SKM-1 (cell line): Measurements from ENCODE around the gene FBXW8.

Experiments
- DNase-seq: peaks from one replicate; lab custom pipeline; 2025; ENCODE audit not compliant: unreplicated experiment; lab: John Stamatoyannopoulos, UW

The FBXW8 gene, protein sequence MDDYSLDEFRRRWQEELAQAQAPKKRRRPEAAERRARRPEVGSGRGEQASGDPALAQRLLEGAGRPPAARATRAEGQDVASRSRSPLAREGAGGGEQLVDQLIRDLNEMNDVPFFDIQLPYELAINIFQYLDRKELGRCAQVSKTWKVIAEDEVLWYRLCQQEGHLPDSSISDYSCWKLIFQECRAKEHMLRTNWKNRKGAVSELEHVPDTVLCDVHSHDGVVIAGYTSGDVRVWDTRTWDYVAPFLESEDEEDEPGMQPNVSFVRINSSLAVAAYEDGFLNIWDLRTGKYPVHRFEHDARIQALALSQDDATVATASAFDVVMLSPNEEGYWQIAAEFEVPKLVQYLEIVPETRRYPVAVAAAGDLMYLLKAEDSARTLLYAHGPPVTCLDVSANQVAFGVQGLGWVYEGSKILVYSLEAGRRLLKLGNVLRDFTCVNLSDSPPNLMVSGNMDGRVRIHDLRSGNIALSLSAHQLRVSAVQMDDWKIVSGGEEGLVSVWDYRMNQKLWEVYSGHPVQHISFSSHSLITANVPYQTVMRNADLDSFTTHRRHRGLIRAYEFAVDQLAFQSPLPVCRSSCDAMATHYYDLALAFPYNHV

DNA sequence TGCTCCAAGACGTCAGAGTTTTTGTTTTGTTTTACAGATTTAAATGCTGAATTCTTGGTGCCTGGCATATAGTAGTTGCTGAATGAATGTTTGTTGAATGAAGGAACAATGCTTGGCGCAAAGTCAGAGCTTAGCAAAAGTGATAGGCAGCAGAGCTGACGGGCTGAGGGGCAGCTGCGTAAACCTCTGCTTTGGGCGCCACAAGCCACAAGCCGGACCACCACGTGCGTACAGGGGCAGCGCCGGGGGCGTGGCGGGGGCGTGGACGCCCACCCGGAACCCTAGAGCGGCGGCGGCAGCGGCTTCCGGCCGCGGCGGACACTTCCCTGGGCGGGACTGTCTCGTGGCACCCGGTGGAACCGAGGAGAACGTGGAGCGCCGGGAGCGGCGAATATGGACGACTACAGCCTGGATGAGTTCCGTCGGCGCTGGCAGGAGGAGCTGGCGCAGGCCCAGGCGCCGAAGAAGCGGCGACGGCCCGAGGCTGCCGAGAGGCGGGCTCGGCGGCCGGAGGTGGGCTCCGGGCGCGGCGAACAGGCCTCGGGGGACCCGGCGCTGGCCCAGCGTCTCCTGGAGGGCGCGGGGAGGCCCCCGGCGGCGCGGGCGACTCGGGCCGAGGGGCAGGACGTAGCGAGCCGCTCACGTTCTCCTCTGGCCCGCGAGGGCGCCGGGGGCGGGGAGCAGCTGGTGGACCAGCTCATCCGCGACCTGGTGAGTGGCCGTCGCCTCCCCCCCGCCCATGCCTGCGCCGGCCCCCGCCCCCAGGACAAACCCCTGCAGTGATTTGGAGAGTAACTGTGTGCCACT is at the start of gene FBXW8:
FBXW8 (plus strand) TSS at position 306 of the 807 bp plus-strand sequence; CDS start at position 394, 88 bp downstream.
- DNase-seq: no peak

DNA sequence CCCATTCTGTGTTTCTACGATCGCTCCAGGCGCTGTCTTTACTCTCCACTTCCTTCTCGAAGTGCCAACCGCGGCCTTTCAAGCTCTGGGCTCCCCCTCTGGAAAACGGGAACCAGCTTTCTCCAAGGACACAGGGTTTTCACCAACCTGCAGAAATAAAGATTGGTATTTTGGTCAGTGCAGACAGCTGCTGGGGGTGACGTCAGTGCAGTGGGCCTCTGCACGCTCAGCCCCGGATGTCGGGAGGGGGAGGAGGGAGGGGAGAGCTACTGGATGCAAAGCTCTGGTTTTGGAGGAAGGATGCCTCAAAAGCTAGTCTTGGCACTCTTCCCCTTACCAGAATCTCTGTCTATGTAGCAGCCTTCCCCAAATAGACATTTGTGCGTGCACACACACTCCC is 49.4 kb upstream of the FBXW8 start:
- DNase-seq: no peak

DNA sequence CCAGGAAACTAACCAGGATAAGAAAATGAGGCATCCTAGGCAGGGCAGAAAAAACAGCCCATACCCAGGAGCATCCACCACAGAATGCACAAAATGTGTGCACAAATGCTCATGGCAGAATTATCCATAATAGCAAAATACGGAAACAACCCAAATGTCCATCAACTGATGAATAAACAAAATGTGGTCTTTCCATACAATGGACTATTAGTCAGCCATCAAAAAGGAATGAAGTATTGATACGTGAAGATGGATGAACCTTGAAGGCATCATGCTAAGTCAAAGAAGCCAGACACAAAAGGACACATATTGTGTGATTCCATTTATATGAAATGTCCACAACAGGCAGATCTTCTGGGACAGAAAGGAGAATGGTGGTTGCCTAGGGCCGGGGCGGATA is 48.6 kb upstream of the FBXW8 start:
- no peak for DNase-seq

DNA sequence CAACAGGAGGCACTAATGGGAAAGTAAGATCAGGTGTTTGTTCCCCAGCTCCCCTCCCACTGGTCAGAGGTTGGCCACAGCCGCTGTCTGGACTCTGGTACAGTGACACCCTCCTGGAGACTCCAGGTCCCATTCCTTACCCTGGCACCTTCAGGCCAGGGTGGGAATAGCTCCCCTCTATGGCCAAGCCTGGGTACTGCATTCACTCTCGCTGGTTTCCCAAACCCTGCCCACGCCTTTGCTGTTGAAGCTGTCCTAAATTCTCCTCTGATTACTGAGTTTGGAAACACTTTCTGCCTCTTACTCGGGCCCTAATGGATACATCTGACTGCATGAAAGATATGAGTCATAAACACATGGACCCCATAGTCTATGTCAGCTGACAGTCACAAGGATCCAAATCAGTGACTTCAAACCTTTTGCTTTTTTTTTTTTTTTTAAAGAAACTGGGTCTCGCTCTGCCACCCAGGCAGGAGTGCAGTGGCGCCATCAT is 47.4 kb upstream of the FBXW8 start:
- DNase-seq: no peak

DNA sequence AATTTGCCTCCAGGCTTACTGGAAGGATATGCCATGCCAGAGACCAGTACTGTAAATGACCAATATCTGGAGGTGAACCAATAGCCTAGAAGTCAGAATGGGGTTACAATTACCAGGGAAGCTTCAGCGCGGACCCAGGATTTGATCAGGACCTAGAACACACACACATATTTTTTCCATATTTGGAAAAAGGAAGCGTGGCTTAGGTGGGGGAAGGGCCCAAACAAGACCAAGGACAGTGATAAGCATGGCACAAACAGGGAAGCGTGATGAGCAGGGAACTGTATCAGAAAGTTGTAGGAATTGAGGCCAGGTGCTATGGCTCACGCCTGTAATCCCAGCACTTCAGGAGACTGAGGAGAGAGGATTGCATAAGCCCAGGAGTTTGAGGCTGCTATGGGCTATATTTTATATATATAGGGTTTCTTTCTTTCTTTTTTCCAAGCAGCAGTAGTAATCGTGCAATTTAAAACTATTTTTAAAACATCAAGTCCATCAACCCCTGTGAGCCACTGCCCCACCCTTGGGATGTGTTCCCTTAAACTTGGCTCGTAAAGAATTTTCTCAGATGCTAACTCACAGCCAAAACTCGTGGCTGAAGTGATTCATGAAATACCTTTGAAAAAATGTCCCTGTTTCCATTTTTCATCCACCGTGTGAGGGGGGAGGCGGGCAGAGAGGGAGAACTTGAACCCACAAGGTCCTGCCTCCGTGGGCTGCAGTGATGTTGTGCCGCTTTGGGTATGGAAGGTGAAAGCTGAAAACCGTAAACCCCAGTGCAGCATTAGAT is 46.2 kb upstream of the FBXW8 start:
- no peak for DNase-seq

DNA sequence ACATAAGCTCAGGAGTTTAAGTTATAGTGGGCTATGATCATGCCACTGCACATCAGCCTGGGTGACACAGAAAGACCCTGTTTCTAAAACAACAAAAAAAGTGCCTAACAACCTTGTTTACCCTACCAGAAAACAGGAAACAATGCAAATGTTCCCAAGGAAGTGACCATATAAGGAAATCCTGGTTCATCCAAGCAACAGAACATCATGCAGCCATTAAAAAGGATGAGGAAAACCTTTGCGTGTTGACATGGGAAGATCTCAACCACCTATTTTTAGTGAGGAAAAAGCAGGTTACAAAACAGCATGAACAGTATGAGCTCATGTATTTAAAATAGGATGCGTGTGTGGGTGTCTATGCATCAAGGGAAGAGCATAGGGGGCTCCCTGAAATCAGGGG is 43.2 kb upstream of the FBXW8 start:
- DNase-seq: no peak

DNA sequence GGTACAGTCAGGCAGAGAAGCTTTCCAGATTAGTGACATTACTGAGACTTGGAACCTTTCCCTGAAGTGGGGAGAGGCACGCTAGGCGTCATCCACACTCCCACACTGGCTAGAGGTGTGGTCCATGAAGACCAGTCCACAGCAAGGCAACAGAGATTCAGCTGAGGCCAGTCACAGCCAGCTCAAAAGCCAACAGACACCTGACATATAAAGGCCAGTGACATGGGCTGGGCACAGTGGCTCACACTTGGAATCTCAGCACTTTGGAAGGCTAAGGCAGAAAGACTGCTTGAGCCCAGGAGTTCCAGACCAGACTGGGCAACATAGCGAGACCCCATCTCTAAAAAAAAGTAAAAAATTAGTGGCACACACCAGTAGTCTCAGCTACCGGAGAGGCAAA is 40.4 kb upstream of the FBXW8 start:
- no peak for DNase-seq

DNA sequence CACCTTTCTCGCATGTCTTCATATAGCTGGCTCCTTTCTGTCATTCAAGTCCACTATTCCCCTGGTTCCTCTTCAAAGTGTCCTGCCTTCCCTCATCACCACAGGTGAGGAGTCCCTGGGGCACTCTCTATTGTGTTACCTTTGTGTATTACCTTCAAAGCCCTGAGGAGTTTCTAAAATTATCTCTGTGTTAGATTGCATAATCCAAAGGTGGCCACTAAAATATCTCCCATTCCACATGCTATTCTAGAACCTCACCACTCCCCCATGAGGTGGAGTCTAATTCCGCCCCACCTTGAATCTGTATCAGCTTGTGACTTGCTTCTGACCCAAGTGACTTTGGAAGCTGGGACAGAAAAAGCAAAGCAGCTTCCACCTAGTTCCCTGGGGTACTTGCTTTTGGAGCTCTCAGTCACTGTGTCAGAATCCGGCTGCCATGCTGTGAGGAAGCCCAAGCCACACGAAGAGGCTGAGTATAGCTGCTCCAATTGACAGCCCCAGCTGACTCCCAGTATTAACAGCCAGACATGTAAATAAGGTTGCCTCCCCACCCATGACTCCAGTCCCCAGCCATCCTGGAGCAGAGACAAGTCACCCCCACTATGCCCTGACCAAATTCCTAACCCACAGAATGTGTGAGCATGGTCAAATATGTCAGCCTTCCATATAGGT is 36.3 kb upstream of the FBXW8 start:
- no peak for DNase-seq

DNA sequence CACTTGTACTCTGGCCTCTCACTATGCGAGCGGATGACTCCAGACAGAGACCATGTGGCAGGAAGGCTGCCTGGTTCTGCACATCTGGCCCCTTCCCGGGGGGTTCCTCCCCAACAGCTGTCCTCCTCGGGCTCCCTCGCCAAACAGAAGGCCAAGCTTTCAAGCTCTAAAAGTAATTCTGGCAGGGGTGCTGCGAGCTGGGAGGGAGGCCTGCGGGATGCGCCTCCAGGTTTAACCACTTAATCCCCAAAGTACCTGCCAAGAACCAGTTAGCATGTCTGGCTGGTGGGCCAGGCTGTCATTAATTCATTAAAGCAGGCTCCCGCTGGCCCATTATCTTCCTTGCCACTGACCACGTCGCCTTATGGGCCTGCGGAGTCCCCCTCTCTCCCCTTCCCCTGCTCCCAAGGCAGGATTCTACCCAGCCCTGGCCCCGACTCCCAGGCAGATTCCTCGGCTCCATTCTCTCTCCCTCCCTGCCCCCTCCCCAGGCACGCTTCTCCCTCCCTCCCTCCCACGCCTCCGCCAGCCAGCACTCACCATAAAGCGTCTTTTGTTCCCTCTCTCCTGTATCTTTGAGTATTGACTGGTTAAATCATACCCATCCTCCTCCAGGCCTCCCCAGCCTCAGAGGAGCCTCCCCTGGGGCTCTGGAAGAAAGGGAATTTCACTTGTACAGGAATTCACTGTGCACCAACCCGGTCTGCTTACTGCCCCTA is 34.4 kb upstream of the FBXW8 start:
- DNase-seq: no peak

DNA sequence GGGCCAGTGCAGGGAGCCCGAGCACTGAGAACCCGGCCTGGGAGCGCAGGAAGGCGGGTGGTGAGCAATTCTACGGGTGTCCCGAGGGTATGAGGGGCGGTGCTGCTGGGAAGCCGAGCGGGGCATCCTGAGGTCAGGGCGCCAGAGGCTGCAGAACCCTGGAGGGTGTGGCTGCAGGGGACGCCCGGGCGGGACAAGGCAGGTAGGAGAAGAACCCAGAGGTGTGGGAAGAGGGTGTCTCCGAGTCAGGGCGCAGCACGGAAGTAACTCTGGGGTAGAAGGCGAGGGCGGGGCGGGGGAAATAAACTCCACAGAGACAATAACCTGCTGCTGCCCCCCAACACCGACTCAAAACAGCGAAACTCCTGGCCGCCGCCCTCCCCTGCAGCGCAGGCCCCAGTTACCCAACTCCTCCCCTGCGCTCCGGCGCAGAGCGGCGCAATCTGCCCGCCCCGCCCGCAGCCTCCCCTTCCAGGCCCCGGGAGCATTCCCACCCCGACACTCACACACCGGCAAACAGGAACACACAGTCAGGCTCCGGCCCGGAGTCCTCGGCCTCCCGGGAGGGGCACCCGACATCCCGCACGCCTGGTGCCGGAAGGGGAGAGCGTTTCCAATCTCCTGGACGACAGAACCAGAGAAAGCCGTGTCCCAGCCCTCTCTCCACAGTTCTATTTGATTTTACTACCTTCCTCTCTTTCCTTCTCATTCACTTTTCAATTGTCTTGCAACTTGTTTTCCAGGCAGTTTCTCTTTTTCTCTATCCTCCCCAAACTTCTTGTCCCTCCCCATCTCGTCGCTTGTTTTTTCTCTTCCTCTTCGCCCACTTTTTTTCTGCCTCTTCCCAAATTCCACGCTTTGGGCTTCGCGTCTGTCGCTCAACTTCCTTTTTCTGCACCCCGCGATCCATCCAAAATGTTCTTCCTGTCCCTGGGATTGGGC is 31.9 kb upstream of the FBXW8 start:
- DNase-seq: no peak

DNA sequence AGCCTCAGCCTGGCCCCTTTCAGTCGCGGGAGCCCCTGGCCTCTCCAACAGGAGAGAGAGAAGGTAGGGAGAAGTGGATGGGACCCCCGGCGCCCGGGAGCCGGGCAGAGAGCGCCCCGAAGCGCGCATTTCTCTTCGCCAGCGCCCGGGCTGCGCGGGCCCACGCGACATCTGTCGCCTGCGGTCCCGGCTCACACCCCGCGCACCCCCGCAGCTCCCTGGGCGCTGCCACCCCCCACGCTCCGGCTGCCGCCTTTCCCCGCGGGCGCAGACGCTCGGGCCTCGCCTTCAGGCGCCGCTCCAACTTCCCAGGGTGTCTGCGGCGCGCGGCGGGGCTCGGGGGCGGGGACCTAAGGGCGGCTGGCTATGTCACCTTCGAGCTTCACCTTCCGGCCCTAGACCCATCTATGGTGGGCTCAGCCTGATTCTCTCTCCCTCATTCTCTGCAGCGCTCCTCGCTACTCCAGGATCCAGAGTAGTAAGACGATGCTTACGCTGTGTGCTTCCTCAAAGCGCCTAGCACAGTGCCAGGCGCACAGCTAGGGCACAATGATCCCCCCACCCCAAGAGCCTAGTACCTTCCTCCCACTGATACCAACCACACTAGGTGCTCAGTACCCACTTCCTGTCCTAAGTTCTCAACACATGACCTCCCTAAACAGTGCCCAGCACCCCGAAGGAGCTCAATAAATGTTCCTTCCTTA is 31.1 kb upstream of the FBXW8 start:
- DNase-seq: no peak

DNA sequence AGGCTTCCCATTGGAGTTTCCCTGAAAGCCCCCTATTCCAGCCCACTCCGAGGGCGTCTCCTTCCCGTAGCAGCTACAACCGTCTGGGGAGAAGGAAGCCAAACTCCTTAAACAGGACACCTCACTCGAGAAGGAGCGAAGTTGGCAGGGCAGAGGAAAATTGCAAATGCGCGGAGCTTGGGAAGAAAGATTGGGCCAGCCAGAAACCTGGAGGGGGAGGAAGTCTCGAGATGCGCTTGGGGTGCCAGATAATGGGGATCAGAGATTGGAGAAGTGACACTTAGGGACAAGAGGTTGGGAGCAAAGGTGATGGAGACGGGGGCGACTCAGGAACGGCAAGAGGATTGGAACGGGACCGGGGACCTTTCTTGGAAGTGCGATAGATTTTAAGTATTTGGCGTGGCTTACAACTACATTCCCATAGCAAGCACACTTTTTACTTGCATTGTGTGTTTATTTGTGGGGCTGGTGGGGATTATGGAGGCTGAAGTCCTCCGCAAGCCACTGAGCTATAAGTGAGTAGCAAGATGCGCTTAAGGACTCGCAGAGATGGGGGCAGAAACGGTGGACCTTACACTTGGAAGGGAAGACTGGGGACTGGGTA is 30.4 kb upstream of the FBXW8 start:
- DNase-seq: no peak

DNA sequence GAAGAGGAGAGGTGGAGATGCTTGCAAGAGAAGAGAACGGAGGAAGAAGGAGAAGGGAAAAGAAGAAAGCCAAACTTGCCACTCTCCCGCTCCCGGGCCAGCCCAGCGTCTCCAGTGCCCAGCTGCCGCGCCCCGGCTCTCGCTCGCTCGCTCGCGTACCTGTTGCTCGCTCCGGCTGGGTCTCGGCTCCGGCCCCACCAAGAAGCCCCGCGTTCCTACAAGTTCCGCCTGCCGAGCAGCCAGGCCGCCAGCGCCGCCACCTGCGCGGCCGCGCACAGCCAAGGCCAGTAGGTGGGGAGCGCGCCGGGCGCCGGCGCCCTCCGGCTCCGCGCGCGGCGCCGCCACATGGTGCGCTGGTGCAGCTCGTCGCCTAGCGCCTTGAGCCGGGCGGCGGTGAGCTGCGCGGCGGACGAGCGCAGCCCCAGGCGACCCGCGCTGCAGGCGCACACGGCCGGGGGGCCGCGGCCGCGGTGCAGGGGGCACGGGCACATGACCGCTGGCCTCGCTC is 29.9 kb upstream of the FBXW8 start:
- DNase-seq: no peak

DNA sequence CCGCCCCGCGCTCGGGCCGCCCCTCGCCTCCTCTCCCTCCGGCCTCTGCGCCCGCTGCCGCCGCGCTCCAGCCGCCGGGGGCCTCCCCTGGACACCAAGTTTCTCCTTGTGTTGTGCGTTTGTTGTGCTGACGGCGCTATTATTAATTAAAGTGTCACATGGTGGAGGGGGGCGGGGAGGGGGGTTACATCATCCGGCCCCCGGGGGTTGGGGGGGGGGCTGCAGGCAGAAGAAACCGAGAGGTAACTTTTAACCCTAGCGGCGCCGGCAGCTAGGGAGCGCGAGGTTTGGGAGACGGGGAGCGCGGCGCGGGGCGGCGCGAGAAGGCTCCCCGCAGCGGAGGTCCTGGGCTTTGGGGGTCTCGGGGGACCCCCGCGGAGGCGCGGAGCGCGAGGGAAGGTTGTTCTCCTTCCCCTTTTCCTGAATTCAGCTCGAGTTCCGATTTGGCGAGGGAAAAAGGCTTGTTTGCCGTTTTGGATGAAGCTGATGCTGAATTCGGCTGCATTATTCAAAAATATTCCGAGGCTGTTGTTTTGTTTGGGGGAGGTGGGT is 29.3 kb upstream of the FBXW8 start, which contains the start of gene HRK:
HRK (minus strand) TSS at position 117 of the 552 bp plus-strand sequence. CDS start 134 bp downstream, outside the sequence.
- no peak for DNase-seq

DNA sequence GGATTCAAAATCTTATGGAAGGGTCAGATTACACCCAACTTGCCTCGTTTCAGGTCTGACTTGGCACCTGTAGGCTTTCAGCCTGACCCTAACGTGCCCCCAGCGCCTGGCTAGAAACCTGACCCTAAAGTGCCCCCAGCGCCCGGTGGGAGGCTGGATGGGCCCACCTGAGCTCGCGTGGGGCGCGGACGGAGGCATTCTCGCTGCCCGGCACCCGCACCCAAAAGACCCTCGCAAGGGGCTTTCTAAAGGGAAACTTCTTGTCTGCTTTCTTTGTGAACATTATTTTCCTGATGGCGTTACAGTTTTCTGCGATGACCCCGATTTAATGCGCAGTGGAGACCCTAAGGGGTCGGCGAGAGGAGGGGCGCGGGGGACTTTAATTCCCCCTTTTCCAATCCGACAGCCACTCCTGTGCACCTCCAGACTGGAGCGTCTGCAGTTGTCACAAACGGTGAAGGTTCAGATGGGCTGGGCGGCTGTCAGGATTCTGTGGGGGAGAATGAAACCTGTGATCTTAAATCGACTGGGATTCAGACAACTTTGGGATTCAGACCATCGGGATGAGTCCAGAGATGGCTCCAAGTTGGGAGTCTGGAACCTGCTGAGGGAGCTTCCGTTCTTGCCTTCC is 28.8 kb upstream of the FBXW8 start:
- no peak for DNase-seq

DNA sequence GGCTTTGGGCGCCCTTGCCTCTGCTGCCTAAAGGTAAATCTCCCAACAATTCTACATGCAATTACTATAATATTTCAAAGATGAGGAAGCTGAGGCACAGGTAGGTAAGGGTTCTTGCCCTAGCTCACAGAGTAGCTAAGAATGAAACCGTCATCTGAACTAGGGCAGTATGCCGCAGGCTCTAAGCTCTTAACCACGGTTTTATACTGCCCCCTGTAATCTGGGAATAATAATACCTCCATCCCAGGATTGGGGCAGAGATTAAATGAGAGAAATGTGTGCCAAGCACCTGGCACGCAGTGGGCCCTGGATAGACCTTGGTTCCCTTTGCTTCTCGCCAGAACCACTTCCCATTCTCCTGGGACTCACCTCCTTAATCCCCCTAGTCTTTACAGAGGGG is 28.0 kb upstream of the FBXW8 start:
- no peak for DNase-seq

DNA sequence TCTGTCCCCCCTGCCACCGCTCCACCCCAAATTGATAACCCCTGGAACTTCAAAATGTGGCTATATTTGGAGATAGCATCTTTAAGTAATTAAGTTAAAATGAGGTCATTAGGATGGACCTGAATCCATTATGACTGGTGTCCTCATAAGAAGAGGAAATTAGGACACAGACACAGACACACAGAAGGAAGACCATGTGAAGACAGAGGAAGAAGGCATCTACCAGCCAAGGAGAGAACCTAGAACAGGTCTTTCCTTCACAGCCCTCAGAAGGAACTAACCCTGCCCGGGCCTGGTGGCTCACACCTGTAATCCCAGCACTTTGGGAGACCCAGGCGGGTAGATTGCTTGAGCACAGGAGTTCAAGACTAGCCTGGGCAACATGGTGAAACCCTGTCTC is 25.9 kb upstream of the FBXW8 start:
- peak; percentile 30 for DNase-seq
